Measurements from ENCODE around the gene PKN1. TPM values are rescaled to one million over a fixed set of nuclear protein-coding genes. Genes with fewer than 3 reads are reported as not detected.

Gene PKN1
- total and polyA plus RNA-seq, 2 of the 4 experiments (the other 2 are of a cell fraction): 39.1 to 41.4 TPM

DNA sequence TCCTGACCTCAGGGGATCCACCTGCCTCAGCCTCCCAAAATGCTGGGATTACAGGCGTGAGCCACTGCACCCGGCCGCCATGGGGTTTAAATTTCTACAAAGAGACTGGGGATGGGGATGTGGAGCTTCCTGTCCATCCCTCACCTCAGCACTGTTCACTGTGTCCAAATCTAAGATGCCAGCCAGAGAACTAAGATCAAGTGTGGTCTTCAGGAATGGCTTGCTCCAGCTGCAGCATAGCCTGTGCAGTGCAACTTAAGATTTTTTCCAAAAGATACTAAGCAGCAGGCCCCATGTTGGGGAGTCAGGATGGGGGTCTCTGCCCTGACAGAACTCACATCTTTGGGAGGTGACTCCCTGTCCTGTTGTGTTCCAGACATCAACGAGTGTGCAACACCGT, 42.6 kb upstream of the PKN1 start:
- Histone ChIP-seq H4K5ac (ENCODE audit: low read depth, low read length) (no peak overlapping the region), H3K27me3 (ENCODE audit: control insufficient read depth, insufficient read depth, low read length) (no peaks in the 10 kb centered on the region), H3K9me1 (ENCODE audit: insufficient read depth, low read length) (0 out of 2 replicates have a peak, but pooled peaks cover 3% of the 10 kb centered on the region), H2BK120ac (ENCODE audit: low read depth, low read length) (no peak overlapping the region), H4K20me1 (ENCODE audit: insufficient read depth, low read length) (no peaks in the 10 kb centered on the region), H2BK5ac (ENCODE audit: low read depth, low read length, poor library complexity, severe bottlenecking) (no peak overlapping the region), H4K91ac (ENCODE audit: insufficient read depth, low read depth, low read length) (no peak overlapping the region), H2BK15ac (ENCODE audit: low read depth, low read length) (no peak overlapping the region), H3K56ac (ENCODE audit: extremely low read depth, insufficient read depth, low read length) (no peak overlapping the region), H3K36me3 (ENCODE audit: control insufficient read depth, insufficient read depth, low read length) (peaks cover 6% of the 10 kb centered on the region), H3K23ac (ENCODE audit: low read depth, low read length) (no peak overlapping the region), H2BK20ac (ENCODE audit: low read depth, low read length) (no peak overlapping the region), H3K4me1 (ENCODE audit: control insufficient read depth, insufficient read depth, low read length) (no peaks in the 10 kb centered on the region), H3K9me3 (ENCODE audit: control insufficient read depth, insufficient read depth, low read length) (no peaks in the 10 kb centered on the region), H3K18ac (ENCODE audit: low read depth, low read length) (no peak overlapping the region), H3K4ac (ENCODE audit: low read depth, low read length) (no peak overlapping the region), H2AFZ (replicated peaks; ENCODE audit: low read length, poor library complexity) (no peak overlapping the region), H3K27ac (ENCODE audit: insufficient read depth, low read length) (no peak overlapping the region), H3K79me1 (ENCODE audit: low read depth in 1 of 2, low read length in 2 of 2) (peaks cover under 1 to 9% of the 10 kb centered on the region in 2 experiments; a peak in 2 of 4 replicates), H3K4me3 (ENCODE audit: insufficient read depth, low read depth, low read length) (no peak overlapping the region), H2AK9ac (replicated peaks; ENCODE audit: low read depth, low read length, poor library complexity) (no peak overlapping the region), H4K8ac (ENCODE audit: low read depth in 2 of 2, low read length in 2 of 2) (no peak overlapping the region), H3K9ac (ENCODE audit: low read depth, low read length) (no peak overlapping the region), H3K4me2 (ENCODE audit: low read depth, low read length) (no peak overlapping the region), H3K14ac (replicated peaks; ENCODE audit: low read depth, low read length) (no peak overlapping the region), H2AK5ac (ENCODE audit: low read depth, low read length) (no peak overlapping the region)
- ATAC-seq (ENCODE audit: low read depth) (no peak), DNase-seq (no peak)
- dilution Hi-C loops (cut with HindIII; ENCODE audit: low sequenced_read_pairs, unreplicated experiment) (no loop called here), intact Hi-C loops (cut with micrococcal nuclease) (no loop called here), in situ Hi-C loops (cut with MboI; ENCODE audit: low sequenced_read_pairs) (no loop called here)
- TF ChIP-seq FOS (IDR thresholded peaks at IDR 0.05; ENCODE audit: low read depth, low read length) (no peak), POLR2A (IDR thresholded peaks at IDR 0.05; ENCODE audit: low read depth, low read length) (no peak), CHD1 (IDR thresholded peaks at IDR 0.05; ENCODE audit: low read depth, low read length) (no peak), MXI1 (IDR thresholded peaks at IDR 0.05; ENCODE audit: borderline replicate concordance, low read depth, low read length) (no peak), RFX5 (IDR thresholded peaks at IDR 0.05; ENCODE audit: low read depth, low read length) (no peak), RCOR1 (IDR thresholded peaks at IDR 0.05; ENCODE audit: insufficient replicate concordance, low read length) (no peak), CEBPB (IDR thresholded peaks at IDR 0.05; ENCODE audit: low read depth, low read length) (no peak), MAZ (IDR thresholded peaks at IDR 0.05; ENCODE audit: borderline replicate concordance, low read depth, low read length) (no peak), SMC3 (IDR thresholded peaks at IDR 0.05; ENCODE audit: low read depth, low read length) (no peak), RAD21 (IDR thresholded peaks at IDR 0.05; ENCODE audit: low read length) (no peak), NFE2L2 (IDR thresholded peaks at IDR 0.05; ENCODE audit: low read depth, low read length) (no peak), MAFK (IDR thresholded peaks at IDR 0.05; ENCODE audit: low read depth, low read length) (no peak), BHLHE40 (IDR thresholded peaks at IDR 0.05; ENCODE audit: low read depth, low read length) (no peak)
- TF ChIP-seq, protein P1, sequence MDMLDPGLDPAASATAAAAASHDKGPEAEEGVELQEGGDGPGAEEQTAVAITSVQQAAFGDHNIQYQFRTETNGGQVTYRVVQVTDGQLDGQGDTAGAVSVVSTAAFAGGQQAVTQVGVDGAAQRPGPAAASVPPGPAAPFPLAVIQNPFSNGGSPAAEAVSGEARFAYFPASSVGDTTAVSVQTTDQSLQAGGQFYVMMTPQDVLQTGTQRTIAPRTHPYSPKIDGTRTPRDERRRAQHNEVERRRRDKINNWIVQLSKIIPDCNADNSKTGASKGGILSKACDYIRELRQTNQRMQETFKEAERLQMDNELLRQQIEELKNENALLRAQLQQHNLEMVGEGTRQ (IDR thresholded peaks at IDR 0.05; ENCODE audit: low read depth, low read length): no peak
- TF ChIP-seq, protein P2, sequence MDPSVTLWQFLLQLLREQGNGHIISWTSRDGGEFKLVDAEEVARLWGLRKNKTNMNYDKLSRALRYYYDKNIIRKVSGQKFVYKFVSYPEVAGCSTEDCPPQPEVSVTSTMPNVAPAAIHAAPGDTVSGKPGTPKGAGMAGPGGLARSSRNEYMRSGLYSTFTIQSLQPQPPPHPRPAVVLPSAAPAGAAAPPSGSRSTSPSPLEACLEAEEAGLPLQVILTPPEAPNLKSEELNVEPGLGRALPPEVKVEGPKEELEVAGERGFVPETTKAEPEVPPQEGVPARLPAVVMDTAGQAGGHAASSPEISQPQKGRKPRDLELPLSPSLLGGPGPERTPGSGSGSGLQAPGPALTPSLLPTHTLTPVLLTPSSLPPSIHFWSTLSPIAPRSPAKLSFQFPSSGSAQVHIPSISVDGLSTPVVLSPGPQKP (IDR thresholded peaks at IDR 0.05; ENCODE audit: borderline replicate concordance, low read depth, low read length): no peak
- TF ChIP-seq, protein P3, sequence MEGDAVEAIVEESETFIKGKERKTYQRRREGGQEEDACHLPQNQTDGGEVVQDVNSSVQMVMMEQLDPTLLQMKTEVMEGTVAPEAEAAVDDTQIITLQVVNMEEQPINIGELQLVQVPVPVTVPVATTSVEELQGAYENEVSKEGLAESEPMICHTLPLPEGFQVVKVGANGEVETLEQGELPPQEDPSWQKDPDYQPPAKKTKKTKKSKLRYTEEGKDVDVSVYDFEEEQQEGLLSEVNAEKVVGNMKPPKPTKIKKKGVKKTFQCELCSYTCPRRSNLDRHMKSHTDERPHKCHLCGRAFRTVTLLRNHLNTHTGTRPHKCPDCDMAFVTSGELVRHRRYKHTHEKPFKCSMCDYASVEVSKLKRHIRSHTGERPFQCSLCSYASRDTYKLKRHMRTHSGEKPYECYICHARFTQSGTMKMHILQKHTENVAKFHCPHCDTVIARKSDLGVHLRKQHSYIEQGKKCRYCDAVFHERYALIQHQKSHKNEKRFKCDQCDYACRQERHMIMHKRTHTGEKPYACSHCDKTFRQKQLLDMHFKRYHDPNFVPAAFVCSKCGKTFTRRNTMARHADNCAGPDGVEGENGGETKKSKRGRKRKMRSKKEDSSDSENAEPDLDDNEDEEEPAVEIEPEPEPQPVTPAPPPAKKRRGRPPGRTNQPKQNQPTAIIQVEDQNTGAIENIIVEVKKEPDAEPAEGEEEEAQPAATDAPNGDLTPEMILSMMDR (conservative IDR thresholded peaks at IDR 0.05; ENCODE audit: low read depth, low read length): no peak
- ChIA-PET POLR2A (ENCODE audit: unreplicated experiment) (no interaction called here), CTCF (no interaction called here)
- WGBS, 2 experiments (ENCODE audit: extremely low coverage in 2 of 2, insufficient read length in 1 of 2): no CpG with 5 or more reads among the region's 5 CpGs
- no TSS peak for BruUV-seq (replicated peaks)

Data from IMR-90 (cell line).